Adipocyte (in vitro differentiated cells): Measurements from ENCODE around the gene GSTM5.

Experiments
- DNase-seq: peaks from one replicate; pipeline ENCODE4 v3.0.0-alpha.2; 2015; ENCODE audit warnings: low read depth
- H3K27me3 ChIP-seq: replicated peaks from 2 replicates; pipeline ENCODE4 v1.7.0; 2013; ENCODE audit warnings: mild to moderate bottlenecking, low read length, moderate library complexity; ENCODE audit not compliant: control insufficient read depth, insufficient read depth
- H3K36me3 ChIP-seq: 2 replicates; pipeline ENCODE4 v1.7.0; 2013; ENCODE audit warnings: low read length, mild to moderate bottlenecking, moderate library complexity; ENCODE audit not compliant: control insufficient read depth, insufficient read depth, severe bottlenecking
- H3K4me1 ChIP-seq: 2 replicates; pipeline ENCODE4 v1.7.0; 2013; ENCODE audit warnings: mild to moderate bottlenecking, low read length, moderate library complexity; ENCODE audit not compliant: control insufficient read depth, insufficient read depth
- H3K4me3 ChIP-seq: 2 replicates; pipeline ENCODE4 v1.7.0; 2013; ENCODE audit warnings: mild to moderate bottlenecking, low read length, moderate library complexity
- H3K9ac ChIP-seq: 2 replicates; pipeline ENCODE4 v1.7.0; 2013; ENCODE audit warnings: mild to moderate bottlenecking, low read length, moderate library complexity
- H3K9me3 ChIP-seq: 2 replicates; pipeline ENCODE4 v1.7.0; 2013; ENCODE audit warnings: mild to moderate bottlenecking, low read length, moderate library complexity; ENCODE audit not compliant: control insufficient read depth

GSTM5 gene

GRCh38 chr1:109719337-109719837, 7.3 kb downstream of the GSTM5 start:
- Histone ChIP-seq H3K4me1 (peaks cover 22% of the 10 kb centered on the region), H3K4me3 (no peak overlapping the region), H3K9me3 (no peaks in the 10 kb centered on the region), H3K27me3 (no peaks in the 10 kb centered on the region), H3K9ac (no peak overlapping the region), H3K36me3 (no peaks in the 10 kb centered on the region)
- peak; percentile 61 for DNase-seq

- Histone ChIP-seq H3K27me3 (no peaks in the 10 kb centered on the region), H3K36me3 (no peaks in the 10 kb centered on the region), H3K9me3 (no peaks in the 10 kb centered on the region), H3K9ac (no peak overlapping the region), H3K4me1 (peaks cover 22% of the 10 kb centered on the region), H3K4me3 (no peak overlapping the region)
- no peak for DNase-seq
These were observed 9.0 kb downstream of the GSTM5 start for GRCh38 chr1:109721042-109721441.

- no peaks in the 10 kb centered on the region for H3K9me3 ChIP-seq
- no peak overlapping the region for H3K9ac ChIP-seq
- no peak for DNase-seq
- no peaks in the 10 kb centered on the region for H3K27me3 ChIP-seq
- H3K36me3 ChIP-seq: no peaks in the 10 kb centered on the region
- no peak overlapping the region for H3K4me3 ChIP-seq
- peaks cover 16% of the 10 kb centered on the region for H3K4me1 ChIP-seq
These were observed 9.9 kb downstream of the GSTM5 start for GRCh38 chr1:109721971-109722370.

GRCh38 chr1:109722908-109723691, 11.0 kb downstream of the GSTM5 start:
- H3K4me3 ChIP-seq: no peak overlapping the region
- DNase-seq: peak; percentile 19
- no peak overlapping the region for H3K9ac ChIP-seq
- no peaks in the 10 kb centered on the region for H3K27me3 ChIP-seq
- peaks cover 14% of the 10 kb centered on the region for H3K4me1 ChIP-seq
- H3K36me3 ChIP-seq: no peaks in the 10 kb centered on the region
- H3K9me3 ChIP-seq: no peaks in the 10 kb centered on the region

- no peaks in the 10 kb centered on the region for H3K9me3 ChIP-seq
- H3K4me1 ChIP-seq: peaks cover 3% of the 10 kb centered on the region
- no peak overlapping the region for H3K4me3 ChIP-seq
- H3K27me3 ChIP-seq: no peaks in the 10 kb centered on the region
- H3K9ac ChIP-seq: no peak overlapping the region
- no peaks in the 10 kb centered on the region for H3K36me3 ChIP-seq
- no peak for DNase-seq
These were observed 12.9 kb downstream of the GSTM5 start for GRCh38 chr1:109724933-109725332.

GRCh38 chr1:109725510-109725909, 13.5 kb downstream of the GSTM5 start:
- no peaks in the 10 kb centered on the region for H3K27me3 ChIP-seq
- peaks cover 3% of the 10 kb centered on the region for H3K4me1 ChIP-seq
- H3K4me3 ChIP-seq: no peak overlapping the region
- H3K9ac ChIP-seq: no peak overlapping the region
- no peak for DNase-seq
- no peaks in the 10 kb centered on the region for H3K36me3 ChIP-seq
- no peaks in the 10 kb centered on the region for H3K9me3 ChIP-seq

GRCh38 chr1:109726007-109726406, 14.0 kb downstream of the GSTM5 start:
- H3K36me3 ChIP-seq: no peaks in the 10 kb centered on the region

GRCh38 chr1:109726728-109727373, 14.8 kb downstream of the GSTM5 start:
- H3K9ac ChIP-seq: no peak overlapping the region
- no peak overlapping the region for H3K4me3 ChIP-seq
- H3K9me3 ChIP-seq: no peaks in the 10 kb centered on the region
- H3K4me1 ChIP-seq: no peaks in the 10 kb centered on the region
- DNase-seq: no peak
- H3K27me3 ChIP-seq: no peaks in the 10 kb centered on the region
- no peaks in the 10 kb centered on the region for H3K36me3 ChIP-seq

More at GRCh38 chr1:109726007-109726406, 14.0 kb downstream of the GSTM5 start:
- Histone ChIP-seq H3K9me3 (no peaks in the 10 kb centered on the region), H3K27me3 (no peaks in the 10 kb centered on the region), H3K9ac (no peak overlapping the region), H3K4me1 (peaks cover 2% of the 10 kb centered on the region), H3K4me3 (no peak overlapping the region)
- DNase-seq: peak; percentile 60

GRCh38 chr1:109728870-109729269, 16.8 kb downstream of the GSTM5 start:
- Histone ChIP-seq H3K4me1 (no peaks in the 10 kb centered on the region), H3K4me3 (no peak overlapping the region), H3K9me3 (no peaks in the 10 kb centered on the region), H3K27me3 (no peaks in the 10 kb centered on the region), H3K36me3 (no peaks in the 10 kb centered on the region), H3K9ac (no peak overlapping the region)
- no peak for DNase-seq

- Histone ChIP-seq H3K36me3 (no peaks in the 10 kb centered on the region), H3K4me3 (no peak overlapping the region), H3K9me3 (no peaks in the 10 kb centered on the region), H3K27me3 (no peaks in the 10 kb centered on the region), H3K9ac (no peak overlapping the region), H3K4me1 (no peaks in the 10 kb centered on the region)
- DNase-seq: no peak
These were observed 18.6 kb downstream of the GSTM5 start for GRCh38 chr1:109730666-109731065.

- no peak for DNase-seq
- no peak overlapping the region for H3K9ac ChIP-seq
- H3K27me3 ChIP-seq: no peaks in the 10 kb centered on the region
- no peaks in the 10 kb centered on the region for H3K9me3 ChIP-seq
- no peak overlapping the region for H3K4me3 ChIP-seq
- peaks cover 6% of the 10 kb centered on the region for H3K36me3 ChIP-seq
- no peaks in the 10 kb centered on the region for H3K4me1 ChIP-seq
These were observed 20.4 kb downstream of the GSTM5 start for GRCh38 chr1:109732390-109732881.
